ENCODE data around the gene RPS19BP1.

GRCh38 chr22:39581303-39581702 lies 48.8 kb upstream of the RPS19BP1 start:
- no peak for TF ChIP-seq CTCF (IDR thresholded peaks at IDR 0.05)
- TF ChIP-seq POLR2A (IDR thresholded peaks at IDR 0.05): no peak
